NCI-H748 treated with DMSO at 0.1 percent for 48 hours (cell line): ENCODE results near the gene TECPR2.

Experiments
- DNase-seq: peaks from one replicate; lab custom pipeline; 2025; lab: John Stamatoyannopoulos, UW

Gene TECPR2

DNA sequence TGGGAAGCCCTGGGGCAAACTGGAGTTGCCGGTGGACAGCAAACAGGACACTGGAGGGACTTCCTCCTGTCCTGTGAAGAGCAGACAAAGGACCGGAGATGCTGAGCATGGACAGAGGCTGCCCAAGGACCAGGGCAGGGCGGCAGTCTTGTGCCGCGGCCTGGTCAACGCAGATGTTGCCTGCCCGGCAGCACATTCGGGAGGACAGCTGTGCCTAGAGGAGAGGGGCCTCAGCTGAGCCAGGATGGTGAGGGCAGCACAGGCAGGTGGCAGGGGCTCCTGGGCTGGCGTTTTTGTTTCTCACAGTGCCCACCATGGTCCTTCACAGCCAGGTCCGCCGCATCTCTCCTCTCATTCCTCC, 133.6 kb downstream of the TECPR2 start:
- no peak for DNase-seq

GRCh38 chr14:102496958-102497744, 134.4 kb downstream of the TECPR2 start:
- no peak for DNase-seq

GRCh38 chr14:102497998-102498677, 135.4 kb downstream of the TECPR2 start:
- DNase-seq = no peak

GRCh38 chr14:102498678-102499265, 136.0 kb downstream of the TECPR2 start:
- no peak for DNase-seq

- DNase-seq = no peak
Observed at GRCh38 chr14:102499401-102500157, 136.8 kb downstream of the TECPR2 start.

DNA sequence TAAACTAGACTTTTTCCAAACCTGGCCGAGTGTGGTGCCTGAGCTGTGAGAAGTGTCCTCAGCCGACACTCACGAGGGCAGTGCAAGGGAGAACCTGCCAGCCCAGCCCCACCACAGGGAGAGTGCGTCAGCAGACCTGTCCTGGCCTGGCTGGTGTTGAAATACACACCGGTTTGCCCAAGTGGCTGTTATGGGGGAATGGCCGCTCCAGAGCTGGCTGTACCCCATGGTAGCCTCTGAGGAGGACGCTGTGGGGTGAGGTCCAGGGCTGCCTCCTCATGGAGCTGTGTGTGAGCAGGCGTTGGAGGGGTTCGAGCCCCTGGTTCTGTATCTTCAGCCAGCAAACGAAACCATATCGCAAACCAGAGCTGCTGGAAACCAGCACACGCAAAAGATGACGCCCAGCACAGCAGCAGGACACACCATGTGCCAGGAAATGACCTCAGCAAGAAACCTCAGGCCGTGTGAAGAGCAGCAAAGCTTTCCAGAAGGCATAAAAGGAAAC, 137.5 kb downstream of the TECPR2 start:
- no peak for DNase-seq

DNA sequence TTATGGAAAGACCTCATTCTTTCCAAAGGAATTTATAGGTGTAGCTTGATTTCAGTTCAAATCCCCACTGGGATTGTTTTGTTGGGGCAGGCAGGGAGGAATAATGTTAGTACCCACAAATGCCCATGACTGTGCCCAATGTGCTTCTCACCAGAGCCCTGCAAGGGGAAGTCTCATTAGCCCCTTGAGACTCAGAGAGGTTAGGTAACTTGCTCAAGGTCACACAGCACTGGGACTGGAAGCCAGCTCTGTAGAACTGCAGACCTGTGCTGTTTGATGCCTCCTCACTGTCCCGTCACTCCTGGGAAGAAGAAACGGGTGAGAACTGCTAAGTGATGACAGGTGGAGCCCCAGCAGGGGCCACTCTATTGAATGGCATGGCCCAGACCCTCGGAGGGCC, 138.0 kb downstream of the TECPR2 start:
- no peak for DNase-seq

DNA sequence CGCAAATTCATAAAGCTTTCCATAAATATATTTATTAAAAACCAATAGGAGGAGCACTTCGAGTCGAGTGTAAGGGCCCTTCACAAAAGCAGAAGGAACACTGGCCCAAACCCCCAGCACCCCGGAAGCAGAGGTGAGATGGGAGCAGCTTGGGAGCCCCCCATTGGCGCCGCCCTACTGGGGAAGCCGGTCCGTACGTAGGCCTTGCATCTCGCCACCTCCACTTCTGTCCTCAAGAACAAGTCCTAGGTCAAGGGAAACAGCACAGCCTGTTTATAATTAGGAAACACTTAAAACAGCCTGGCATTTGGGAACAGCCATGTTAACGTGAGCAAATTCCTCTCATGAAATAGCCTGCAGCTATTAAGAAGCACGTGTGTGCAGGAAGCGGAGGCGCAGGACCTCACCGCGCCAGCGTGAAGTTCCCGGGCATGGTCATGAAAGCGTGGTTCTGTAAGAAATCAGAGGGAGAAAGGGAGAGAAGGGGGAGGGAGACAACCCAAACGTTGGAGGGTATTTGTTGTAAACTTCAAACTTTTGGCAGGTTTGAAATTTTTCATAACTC, 139.1 kb downstream of the TECPR2 start:
- no peak for DNase-seq

DNA sequence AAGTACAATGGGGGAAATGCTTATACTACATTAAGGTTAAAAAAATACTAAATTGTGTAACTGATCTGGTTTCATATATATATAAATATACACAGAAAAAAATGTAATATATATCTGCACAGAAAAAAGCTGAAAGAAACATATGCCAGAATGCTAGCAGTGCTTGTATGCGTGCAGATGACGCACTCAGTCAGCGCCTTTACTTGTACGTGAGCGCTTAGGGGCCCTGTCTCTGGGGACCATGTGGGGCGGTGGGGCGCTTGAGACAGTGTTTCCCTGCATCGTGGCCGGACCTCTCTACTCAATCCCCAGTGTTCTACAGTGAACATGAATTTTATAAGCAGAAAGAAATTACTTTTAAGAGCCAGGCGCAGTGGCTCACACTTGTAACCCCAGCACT, 139.8 kb downstream of the TECPR2 start:
- DNase-seq = no peak

DNA sequence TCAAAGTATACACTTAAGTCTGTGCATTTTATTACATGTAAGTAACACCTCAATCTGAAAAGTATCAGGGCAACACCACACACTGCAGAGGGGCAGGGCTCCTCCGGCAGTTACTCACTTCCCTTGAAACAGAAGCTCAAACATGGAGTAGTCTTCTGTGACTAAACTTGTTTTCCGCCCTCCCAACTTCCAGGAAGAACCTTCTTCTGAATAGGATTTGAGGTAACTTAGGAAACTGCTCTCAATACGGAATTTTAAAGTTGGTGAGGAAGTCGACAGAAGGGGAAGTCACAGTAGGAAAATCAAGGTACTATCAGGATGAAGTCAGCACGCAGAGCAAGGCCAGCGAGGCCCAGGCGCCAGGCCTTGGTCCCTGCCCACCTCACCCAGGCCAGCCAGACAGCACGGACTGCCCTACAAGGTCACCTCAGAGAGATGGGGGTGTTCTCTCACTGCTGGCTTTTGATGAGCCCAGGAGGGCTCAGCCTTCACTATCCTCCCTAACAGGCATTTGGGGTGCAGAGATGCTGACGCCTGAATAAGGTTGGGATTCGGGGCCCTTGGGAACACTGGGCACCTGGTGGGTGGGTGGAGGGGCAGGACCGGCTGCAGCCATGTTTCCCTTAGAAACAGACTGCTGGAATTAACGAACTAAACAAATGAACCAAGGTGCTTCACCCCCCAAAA, 141.0 kb downstream of the TECPR2 start:
- DNase-seq = no peak

- no peak for DNase-seq
Observed at GRCh38 chr14:102504328-102504999, 141.7 kb downstream of the TECPR2 start.

- no peak for DNase-seq
Observed at GRCh38 chr14:102505000-102505619, 142.4 kb downstream of the TECPR2 start.

GRCh38 chr14:102505775-102506625, 143.3 kb downstream of the TECPR2 start:
- no peak for DNase-seq

GRCh38 chr14:102506626-102506925, 143.8 kb downstream of the TECPR2 start:
- DNase-seq = no peak

DNA sequence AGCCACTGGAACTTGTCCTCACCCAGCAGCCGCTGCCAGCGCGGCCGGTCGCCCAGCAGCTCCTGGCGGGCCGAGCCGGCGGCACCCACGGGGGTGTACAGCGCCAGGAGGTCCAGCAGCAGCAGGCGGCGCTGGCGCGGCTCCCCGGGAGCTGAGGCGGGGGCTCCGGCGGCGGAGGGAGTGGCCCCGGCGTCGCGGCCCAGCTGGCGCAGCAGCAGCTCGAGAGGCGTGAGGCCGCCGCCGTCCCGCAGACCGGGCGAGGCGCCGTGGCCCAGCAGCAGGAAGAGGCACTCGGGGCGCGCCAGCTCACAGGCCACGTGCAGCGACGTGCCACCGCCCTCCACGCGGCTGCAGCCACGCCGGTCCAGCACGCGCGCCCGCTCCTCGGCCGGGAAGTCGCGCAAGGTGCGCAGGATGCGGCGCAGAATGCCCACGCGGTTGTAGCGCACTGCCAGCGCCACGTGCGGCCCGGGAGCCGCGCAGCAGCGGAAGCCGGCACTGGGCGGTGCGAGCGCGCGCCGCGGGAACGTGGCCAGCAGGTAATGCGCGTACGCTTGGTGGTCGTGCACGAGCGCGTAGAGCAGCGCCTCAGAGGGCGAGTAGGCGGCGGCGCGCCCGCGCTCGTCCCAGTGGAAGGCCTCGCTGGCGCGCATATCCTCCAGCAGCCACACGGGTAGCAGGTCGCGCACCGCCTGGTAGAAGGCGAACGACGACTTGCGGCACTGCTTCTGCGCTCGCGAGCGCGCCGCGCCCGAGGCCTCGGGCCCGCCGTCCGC, 144.5 kb downstream of the TECPR2 start:
- DNase-seq = no peak

DNA sequence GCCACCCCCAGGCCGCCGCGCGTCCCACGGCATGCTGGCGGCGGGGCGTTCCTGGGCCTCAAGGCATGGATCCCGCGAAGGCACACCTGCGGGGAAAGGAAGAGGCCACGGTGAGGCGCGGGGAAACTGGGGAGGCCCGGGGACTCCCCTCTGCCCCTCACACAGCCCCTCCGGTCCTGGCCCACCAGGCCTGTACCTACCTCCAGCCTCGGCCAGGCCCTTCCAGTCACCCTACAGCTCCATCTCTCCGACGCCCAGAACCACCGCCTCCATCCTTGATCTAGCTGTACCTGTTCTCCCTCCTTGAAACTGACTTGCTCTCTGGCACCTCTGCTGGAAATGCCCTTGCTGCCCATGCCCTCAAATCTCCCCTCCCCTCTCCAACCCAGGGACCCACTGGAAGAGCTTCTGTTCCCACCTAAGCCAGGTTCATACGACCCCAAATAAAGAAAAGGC, 145.1 kb downstream of the TECPR2 start:
- no peak for DNase-seq

GRCh38 chr14:102508410-102508773, 145.7 kb downstream of the TECPR2 start:
- DNase-seq = peak; percentile 70

- DNase-seq = no peak
Observed at GRCh38 chr14:102508774-102509745, 146.3 kb downstream of the TECPR2 start.
